NCI-H446 (cell line): Measurements from ENCODE around the gene NPW.
A peak's percentile ranks its signal among the peaks of the same experiment; 100 is the strongest.

Source experiments
- DNase-seq, 2 experiments: peaks; one replicate each; lab custom pipeline; 2025; lab: John Stamatoyannopoulos, UW

Gene NPW

GRCh38 chr16:2019518-2019920, at the start of gene NPW:
TSS of gene NPW (plus strand) at chr16:2019785.
- no peak for DNase-seq

DNA sequence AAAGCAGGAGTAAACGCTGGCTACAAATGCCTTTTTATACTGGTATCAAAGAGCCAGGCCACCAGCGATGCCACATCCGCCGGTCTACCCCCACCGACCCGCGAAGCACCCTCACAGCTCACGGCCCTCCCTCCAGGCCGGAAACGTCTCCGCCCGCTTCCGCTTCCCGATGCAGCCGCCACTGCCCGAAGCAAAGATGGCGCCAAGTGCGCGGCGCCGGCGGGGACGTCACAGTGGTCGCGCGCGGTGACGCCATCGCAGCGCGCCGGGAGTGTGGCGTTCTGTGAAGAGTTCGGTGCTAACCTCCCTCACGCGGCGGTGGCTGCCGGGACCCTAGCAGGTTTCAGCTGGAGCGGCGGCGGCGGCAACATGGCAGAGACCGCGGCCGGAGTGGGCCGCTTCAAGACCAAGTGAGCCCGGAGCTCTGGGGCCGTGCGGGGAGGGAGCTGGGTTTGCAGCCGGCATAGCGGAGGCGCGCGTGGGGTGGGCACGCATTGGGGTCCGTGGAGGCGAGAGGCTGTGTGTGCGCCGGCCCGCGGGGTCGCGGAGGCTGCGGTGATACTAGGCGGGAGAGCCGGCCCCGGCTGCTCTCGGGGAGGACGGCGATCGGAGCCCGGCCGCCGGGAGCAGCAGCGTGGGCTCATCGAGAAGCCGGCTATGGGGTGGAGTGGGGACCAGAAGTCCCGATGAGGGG, 47.6 kb upstream of the NPW start, which contains the start of gene TBL3:
TBL3 (plus strand) TSS at position 258 of the 694 bp plus-strand sequence; CDS start at position 370, 112 bp downstream.
- peak; percentile 84 to 94 for DNase-seq

DNA sequence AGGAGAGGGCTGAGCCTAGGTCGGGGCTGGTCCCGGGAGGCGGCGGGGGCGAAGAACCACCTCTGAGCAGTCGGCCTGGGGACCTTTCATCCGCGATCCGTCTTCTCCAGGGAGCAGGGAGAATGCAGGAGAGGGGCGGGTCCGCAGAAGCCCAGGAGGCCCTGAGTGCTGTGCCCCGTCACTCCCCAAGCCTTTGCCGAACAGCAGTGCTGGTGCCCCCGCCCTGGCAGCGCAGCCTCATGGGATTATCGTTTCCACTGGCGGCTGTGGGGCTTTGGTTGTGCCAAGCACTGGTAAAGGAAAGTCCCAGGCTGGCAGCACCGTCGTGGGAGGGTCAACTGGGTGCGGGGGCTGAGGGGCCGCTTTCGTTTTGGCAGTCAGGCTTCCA, 47.1 kb upstream of the NPW start:
- no peak for DNase-seq

DNA sequence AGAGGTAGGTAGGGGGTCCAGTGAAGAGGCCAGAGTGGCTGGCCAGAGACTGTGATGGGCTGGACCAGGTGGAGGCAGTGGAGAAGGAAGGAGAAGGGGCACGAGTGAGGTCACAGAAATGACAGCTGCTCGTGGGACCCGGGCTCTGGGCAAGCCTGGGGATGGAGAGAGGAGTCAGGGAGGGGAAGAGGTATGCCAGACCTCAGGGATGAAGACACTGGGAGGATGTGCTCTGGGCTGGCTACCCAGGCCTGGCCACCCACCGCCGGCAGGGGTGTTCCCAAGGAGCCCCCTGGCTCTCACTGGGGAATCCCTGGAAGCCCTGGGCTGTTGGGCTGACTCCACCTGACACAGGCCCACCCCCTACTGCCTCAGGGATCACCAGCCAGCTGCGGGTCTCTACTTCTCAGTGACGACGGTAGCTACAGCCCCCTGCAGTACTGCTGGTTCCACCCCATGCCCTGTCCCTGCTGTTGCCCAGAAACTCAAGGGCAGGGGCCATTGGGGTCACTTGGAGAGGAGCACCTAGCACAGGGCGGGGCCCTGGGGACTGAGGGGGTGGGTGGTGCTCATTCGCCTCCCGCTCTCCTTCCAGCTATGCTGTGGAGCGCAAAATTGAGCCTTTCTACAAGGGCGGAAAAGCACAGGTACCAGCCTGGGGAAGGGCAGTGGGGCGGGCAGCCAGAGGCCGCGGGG, 46.0 kb upstream of the NPW start:
- DNase-seq, result no peak

- no peak for DNase-seq
These were observed 45.2 kb upstream of the NPW start for GRCh38 chr16:1974157-1975070.

DNA sequence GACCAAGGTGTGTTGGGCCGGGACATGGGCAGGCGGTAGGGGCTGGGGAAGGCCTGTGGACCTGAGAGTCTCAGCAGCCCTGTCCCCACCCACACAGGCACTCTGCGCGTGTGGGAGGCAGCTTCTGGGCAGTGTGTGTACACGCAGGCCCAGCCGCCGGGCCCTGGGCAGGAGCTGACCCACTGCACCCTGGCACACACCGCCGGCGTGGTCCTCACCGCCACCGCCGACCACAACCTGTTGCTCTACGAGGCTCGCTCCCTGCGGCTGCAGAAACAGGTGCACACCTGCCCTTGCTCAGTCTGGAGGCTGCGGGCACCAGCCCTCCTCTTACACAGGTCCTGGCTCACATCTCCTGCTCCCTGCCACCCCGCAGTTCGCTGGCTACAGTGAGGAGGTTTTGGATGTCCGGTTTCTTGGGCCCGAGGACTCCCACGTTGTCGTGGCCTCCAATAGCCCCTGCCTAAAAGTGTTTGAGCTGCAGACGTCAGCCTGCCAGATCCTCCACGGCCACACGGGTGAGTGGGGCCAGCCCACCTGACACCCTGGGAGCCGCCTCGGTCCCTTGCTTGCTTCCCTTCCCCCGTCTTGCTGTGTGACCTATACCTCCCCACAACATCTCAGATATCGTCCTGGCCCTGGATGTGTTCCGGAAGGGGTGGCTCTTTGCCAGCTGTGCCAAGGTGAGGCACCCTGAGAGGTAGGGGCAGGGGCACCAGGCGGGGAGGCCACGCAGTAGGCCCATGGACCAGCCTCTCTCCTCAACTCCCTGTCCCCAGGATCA, 44.0 kb upstream of the NPW start:
- DNase-seq, result no peak

DNA sequence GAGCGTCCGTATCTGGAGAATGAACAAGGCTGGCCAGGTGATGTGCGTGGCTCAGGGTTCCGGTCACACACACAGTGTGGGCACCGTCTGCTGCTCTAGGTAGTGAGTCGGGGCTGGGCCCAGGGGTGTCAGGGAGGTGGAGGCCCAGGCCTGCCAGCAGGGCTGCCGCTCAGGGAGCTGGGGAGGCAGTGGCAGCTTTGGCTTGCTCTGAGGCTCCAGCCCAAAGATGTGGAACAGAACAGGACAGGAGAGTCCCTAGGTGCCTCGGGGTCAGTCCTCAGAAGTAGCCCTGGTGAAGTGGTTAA, 43.4 kb upstream of the NPW start:
- DNase-seq, result no peak

DNA sequence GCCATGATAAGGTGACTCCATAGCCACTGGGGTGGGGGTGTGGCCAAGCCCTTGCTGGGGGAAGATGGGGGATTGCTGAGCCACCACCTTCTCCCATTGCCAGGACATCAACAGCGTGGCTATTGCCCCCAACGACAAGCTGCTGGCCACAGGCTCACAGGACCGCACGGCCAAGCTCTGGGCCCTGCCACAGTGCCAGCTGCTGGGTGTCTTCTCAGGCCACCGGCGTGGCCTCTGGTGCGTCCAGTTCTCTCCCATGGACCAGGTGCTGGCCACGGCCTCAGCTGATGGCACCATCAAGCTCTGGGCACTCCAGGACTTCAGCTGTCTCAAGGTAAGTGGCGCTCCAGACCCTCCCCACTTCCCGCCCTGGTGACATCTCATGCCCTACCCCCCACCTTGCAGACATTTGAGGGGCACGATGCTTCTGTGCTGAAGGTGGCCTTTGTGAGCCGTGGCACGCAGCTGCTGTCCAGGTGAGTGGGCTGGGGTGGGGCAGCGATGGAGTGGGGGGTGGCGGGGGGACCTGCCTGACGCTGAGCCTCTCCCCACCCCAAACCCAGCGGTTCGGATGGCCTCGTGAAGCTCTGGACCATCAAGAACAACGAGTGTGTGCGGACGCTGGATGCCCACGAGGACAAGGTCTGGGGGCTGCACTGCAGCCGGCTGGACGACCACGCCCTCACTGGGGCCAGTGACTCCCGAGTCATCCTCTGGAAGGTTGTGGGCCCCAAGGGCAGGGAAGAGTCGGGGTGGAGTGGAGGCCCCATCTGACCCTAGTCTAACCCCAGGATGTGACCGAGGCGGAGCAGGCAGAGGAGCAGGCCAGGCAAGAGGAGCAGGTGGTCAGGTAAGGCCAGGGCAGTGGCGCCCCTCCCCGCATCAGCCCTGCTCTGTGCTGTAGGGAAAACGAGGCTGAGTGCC, 42.4 kb upstream of the NPW start:
- DNase-seq, result no peak

DNA sequence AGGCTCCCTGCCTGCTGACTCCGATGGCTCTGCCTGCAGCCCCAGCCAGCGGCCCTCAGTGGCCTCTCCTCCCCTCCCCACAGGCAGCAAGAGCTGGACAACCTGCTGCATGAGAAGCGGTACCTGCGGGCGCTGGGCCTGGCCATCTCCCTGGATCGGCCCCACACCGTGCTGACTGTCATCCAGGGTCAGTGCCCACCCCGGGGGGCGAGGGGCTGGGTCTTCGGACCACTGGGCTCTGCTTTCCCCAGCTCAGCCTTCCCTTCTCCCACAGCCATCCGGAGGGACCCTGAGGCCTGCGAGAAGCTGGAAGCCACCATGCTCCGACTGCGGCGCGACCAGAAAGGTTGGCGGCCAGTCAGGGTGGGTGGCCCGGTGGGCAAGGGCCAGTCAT, 41.7 kb upstream of the NPW start:
- DNase-seq, result no peak

DNA sequence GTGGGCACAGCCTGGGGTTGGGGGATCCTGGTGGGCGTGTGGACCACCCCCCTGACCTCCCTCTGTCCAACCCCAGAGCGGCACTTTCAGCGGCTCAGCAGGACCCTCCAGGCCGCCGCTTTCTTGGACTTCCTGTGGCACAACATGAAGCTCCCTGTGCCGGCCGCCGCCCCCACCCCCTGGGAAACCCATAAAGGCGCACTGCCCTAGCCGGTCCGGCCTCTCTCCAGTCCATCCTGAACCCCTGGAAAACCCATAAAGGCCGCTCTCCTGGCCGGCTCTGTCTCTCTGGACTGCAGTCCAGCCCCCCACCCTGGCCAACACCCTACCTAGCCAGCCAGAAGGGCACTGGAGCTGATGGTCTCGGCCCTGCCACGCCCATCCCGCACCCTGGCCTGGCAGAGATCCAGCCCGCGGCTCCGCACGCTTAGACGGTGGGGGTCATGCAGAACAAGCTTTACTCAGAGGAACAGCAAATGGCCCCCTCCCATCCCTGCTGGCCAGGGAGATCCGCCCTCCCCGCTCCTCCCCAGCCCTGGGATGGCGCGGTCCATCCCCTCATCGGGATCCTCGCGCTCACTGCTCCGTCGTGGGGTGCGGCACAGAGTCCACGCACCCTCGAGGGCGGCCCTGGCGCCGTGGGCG, 41.0 kb upstream of the NPW start:
- DNase-seq, result no peak

GRCh38 chr16:1979271-1980029, 40.1 kb upstream of the NPW start:
- DNase-seq, result no peak

- no peak for DNase-seq
These were observed 39.4 kb upstream of the NPW start for GRCh38 chr16:1980030-1980769.

DNA sequence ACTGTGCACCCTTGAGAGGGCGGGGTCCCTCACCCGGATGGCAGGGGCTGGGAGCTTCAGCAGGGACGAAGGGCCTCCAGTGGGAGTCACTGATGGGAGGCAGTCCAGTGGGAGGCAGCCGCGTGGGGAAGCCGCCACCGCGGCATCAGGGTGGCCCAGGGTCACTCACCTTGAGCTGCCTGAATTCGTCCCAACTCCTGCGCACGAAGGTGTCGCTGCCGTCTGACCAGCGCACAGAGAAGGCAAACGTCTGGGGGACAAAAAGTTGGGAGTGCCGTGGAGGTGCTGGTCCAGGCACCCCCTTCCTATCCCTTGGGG, 38.9 kb upstream of the NPW start:
- no peak for DNase-seq

DNA sequence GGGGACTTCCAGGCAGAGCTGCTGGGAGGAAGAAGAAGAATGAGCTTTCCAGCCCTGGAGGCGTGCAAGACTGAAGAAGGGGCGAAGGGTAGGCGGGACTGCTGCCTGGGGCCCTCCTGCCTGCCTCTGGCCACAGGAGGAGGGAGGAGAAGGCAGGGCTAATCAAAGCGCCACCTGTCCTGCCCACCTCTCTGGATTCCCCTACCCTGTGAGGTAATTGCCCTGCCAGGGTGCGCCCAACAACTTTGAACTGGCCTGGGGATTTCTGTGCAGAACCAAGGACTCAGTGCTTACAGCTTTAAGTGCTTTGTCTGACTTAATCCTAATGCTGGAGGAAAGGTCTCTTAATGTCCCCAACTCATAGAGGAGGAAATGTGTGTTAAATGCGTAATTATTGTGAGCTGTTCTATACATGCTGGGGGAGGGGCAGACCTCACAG, 38.2 kb upstream of the NPW start, which contains the start of gene NOXO1:
NOXO1 (minus strand) TSS at position 72 of the 439 bp plus-strand sequence. CDS start 290 bp downstream, outside the sequence.
- DNase-seq, result no peak

DNA sequence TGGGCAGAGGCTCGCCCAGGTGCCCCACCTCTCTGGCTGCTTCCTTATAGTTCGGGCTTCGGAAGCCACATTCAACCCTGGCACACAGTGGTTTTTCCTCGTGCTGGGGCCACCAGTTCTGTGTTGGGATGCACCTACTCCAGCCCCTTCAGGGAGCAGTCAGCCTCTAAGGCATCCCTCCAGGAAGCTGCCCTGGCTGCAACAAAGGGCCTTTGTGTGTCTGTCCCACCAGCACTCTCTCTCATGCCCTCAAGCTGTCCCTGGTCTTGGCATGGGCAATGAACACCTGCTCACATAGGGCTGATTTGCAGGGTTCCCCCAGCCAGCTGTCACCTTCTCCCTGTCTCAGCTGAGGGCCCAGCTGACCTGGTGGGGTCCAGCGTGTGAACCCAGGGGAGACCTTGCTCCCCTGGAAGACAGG, 37.6 kb upstream of the NPW start:
- no peak for DNase-seq

DNA sequence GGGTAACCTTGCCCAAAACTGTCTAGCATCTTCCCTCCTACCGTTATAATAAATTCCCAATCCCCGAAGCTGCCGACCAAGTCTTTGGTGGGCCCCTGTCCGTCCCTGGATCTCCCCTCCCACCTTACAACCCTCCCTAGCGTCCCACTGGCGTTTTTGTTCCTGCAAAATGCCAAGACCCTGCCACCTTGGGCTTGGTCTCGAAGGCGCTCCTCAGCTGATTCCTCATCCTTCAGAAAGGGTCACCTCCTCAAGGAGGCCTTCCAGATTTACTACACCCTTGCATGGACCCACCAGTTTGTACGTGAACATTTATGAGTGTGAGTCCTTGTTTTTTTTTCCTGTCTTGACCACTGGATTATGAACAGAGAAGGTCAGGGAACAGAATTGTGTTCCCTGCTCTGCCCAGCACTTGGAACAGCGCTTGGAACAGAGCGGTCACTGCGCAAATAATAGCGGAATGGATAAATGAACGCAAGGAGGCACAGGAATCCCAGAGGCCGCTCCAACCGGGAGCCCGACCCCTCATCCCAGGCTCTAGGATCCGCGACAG, 36.5 kb upstream of the NPW start:
- no peak for DNase-seq

GRCh38 chr16:1983544-1984346, 35.8 kb upstream of the NPW start, which contains the start of gene GFER:
TSS of gene GFER (plus strand) at chr16:1984193. CDS start at chr16:1984219, 26 bp downstream.
- peak; percentile 45 to 92 for DNase-seq
